ENCODE results near the gene FOXA3.

DNA sequence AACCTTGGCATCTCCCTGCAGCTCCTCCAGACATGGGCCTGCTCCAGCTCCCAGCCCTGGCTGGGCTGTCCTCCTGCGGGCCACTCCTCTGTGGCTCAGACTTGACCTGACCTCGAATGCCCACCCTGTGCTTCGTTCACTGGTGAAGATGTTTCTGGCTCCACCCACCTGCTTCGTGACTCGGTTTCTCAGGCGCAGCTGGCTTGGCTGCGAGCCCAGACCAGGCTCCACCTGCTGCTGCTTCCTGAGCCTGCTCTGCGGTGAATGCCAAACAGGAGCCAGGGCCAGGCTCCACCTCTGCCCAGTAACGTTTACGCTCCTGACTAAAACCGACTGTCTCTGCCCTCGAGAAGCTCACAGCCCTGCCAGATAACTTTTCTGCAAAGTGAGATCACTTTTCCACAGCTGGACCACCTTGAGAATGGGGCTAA is 40.1 kb upstream of the FOXA3 start:
- TF ChIP-seq, protein P1, sequence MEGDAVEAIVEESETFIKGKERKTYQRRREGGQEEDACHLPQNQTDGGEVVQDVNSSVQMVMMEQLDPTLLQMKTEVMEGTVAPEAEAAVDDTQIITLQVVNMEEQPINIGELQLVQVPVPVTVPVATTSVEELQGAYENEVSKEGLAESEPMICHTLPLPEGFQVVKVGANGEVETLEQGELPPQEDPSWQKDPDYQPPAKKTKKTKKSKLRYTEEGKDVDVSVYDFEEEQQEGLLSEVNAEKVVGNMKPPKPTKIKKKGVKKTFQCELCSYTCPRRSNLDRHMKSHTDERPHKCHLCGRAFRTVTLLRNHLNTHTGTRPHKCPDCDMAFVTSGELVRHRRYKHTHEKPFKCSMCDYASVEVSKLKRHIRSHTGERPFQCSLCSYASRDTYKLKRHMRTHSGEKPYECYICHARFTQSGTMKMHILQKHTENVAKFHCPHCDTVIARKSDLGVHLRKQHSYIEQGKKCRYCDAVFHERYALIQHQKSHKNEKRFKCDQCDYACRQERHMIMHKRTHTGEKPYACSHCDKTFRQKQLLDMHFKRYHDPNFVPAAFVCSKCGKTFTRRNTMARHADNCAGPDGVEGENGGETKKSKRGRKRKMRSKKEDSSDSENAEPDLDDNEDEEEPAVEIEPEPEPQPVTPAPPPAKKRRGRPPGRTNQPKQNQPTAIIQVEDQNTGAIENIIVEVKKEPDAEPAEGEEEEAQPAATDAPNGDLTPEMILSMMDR (IDR thresholded peaks at IDR 0.05): no peak
- TF ChIP-seq POLR2A (IDR thresholded peaks at IDR 0.05): no peak
